Astrocyte (in vitro differentiated cells and primary cell): Measurements from ENCODE around the gene EHD4.

Source experiments
- CTCF ChIP-seq: IDR thresholded peaks from 2 replicates; pipeline ENCODE4 v1.5.1; 2011; ENCODE audit warnings: low read depth, mild to moderate bottlenecking, inconsistent platforms, low read length, moderate library complexity; ENCODE audit not compliant: insufficient read depth
- EZH2 ChIP-seq: IDR thresholded peaks from 2 replicates; pipeline ENCODE4 v1.6.1; 2012; ENCODE audit warnings: mild to moderate bottlenecking, low read length, inconsistent platforms; ENCODE audit not compliant: insufficient read depth

- no peak for TF ChIP-seq CTCF
- TF ChIP-seq EZH2 = no peak
Observed at GRCh38 chr15:41868321-41868720, 104.0 kb downstream of the EHD4 start.
